ENCODE measurements around the gene SAP30BP. TPM values are rescaled to one million over a fixed set of nuclear protein-coding genes. Genes with fewer than 3 reads are reported as not detected.
"Not testable (repeated sequence)": the region's sequence is repeated elsewhere in the genome, so short reads cannot be mapped to it uniquely, and the experiment has no call there.

Gene SAP30BP
- total and polyA plus RNA-seq, 2 of the 8 experiments (the other 6 are each of a cell fraction or from before 2014, with no cell fraction given) = 63.3 to 79.9 TPM

DNA sequence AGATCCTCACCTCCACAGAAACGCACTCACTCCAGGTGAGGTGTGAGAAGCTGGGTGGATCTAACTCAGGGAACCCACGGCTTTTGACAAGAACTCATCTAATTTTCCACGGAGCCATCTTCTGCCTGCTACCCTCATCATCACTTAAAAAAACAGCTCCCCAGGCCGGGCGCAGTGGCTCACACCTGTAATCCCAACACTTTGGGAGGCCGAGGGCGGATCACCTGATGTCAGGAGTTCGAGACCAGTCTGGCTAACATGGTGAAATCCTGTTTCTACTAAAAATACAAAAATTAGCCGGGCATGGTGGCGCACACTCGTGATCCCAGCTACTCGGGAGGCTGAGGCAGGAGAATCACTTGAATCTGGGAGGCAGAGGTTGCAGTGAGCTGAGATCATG is 29.1 kb upstream of the SAP30BP start:
- H3K79me1 ChIP-seq (ENCODE audit: low read depth, low read length); H2BK5ac ChIP-seq (ENCODE audit: low read depth, low read length); DNase-seq (ENCODE audit: low read depth in 1 of 2, low spot score in 2 of 2); H2BK12ac ChIP-seq (ENCODE audit: low read depth, low read length); H4K8ac ChIP-seq (ENCODE audit: extremely low read depth, insufficient read depth, low read length); H3K4me3 ChIP-seq (ENCODE audit: extremely low read depth in 1 of 4, insufficient read depth in 2 of 4, low read depth in 3 of 4, low read length in 4 of 4); H3K23me2 ChIP-seq (ENCODE audit: low read depth, low read length); H3K9me3 ChIP-seq (ENCODE audit: insufficient read depth in 2 of 2, low read depth in 1 of 2, low read length in 1 of 2); H3K27ac ChIP-seq (ENCODE audit: low read depth, low read length); FAIRE-seq; H3K14ac ChIP-seq (ENCODE audit: insufficient read length); H3K36me3 ChIP-seq (ENCODE audit: control insufficient read depth in 2 of 4, insufficient read depth in 4 of 4, low read length in 3 of 4); H3K18ac ChIP-seq (ENCODE audit: extremely low read depth, low read length); H2AFZ ChIP-seq (ENCODE audit: low read length); H3K79me2 ChIP-seq (ENCODE audit: control insufficient read depth in 1 of 2, insufficient read depth in 2 of 2, low read length in 2 of 2); H2BK120ac ChIP-seq (replicated peaks; ENCODE audit: low read depth, low read length); H3K56ac ChIP-seq (replicated peaks; ENCODE audit: insufficient read length, low read depth, low read length); H2AK5ac ChIP-seq (ENCODE audit: low read depth, low read length); H3K27me3 ChIP-seq (replicated peaks in 1 of 4; ENCODE audit: control insufficient read depth in 3 of 4, extremely low read depth in 1 of 4, insufficient read depth in 3 of 4, low read length in 3 of 4); H4K5ac ChIP-seq (ENCODE audit: insufficient read length, low read depth, low read length); H2BK20ac ChIP-seq (ENCODE audit: low read length); H3K23ac ChIP-seq (ENCODE audit: insufficient read length); H3K4me2 ChIP-seq (ENCODE audit: insufficient read depth in 1 of 2, low read depth in 2 of 2, low read length in 2 of 2); H4K91ac ChIP-seq (replicated peaks; ENCODE audit: insufficient read length, low read length); H2BK15ac ChIP-seq (ENCODE audit: low read length); H3K4ac ChIP-seq (replicated peaks; ENCODE audit: insufficient read length, low read depth, low read length): not testable (repeated sequence)
- H3K4me1 ChIP-seq (replicated peaks in 1 of 4; ENCODE audit: control insufficient read depth in 3 of 4, insufficient read depth in 4 of 4, low read length in 3 of 4) = peaks cover 5 to 18% (median 11%) of the 10 kb centered on the region in 4 experiments
- ChIA-PET POLR2A (ENCODE audit: partially characterized antibody) (interaction anchor here (1.0 to 2.4 kb wide), 5 partner anchors 8 to 142 kb away, joined by 3 to 7 read pairs (median 4); a partner anchor contains a TSS), CTCF (ENCODE audit: partially characterized antibody) (interaction anchor here (0.8 to 59.2 kb wide), 7 partner anchors 6 to 192 kb away, joined by 3 to 2200 read pairs (median 3); partner anchors contain the start of genes RECQL5, SAP30BP and SMIM5)
- H4K20me1 ChIP-seq (replicated peaks in 1 of 2; ENCODE audit: control insufficient read depth in 1 of 2, insufficient read depth in 2 of 2, low read length in 2 of 2) = peaks cover 5 to 12% of the 10 kb centered on the region in 2 experiments
- H3K9ac ChIP-seq (replicated peaks in 1 of 4; ENCODE audit: extremely low read depth in 1 of 4, low read depth in 3 of 4, low read length in 3 of 4) = peak overlapping the region in 1 of 4 experiments; percentile 13; a peak in 2 of 7 replicates
- 96% methylated on average over 12 of the region's 12 CpGs; no CpG with 5 or more reads in 1 of the 2 experiments for WGBS, 2 experiments (ENCODE audit: extremely low coverage in 1 of 2, insufficient coverage in 1 of 2, insufficient read length in 1 of 2, insufficient replicate concordance in 2 of 2, low coverage in 1 of 2, low lambda C conversion rate in 2 of 2, missing lambda C conversion rate in 1 of 2)

Measured in H1 (cell line).